Measurements from ENCODE around the gene RGCC.
"Not testable (repeated sequence)": the region's sequence is repeated elsewhere in the genome, so short reads cannot be mapped to it uniquely, and the experiment has no call there.

The RGCC gene

GRCh38 chr13:41492432-41493260 is 35.3 kb downstream of the RGCC start:
- DNase-seq, result no peak

DNA sequence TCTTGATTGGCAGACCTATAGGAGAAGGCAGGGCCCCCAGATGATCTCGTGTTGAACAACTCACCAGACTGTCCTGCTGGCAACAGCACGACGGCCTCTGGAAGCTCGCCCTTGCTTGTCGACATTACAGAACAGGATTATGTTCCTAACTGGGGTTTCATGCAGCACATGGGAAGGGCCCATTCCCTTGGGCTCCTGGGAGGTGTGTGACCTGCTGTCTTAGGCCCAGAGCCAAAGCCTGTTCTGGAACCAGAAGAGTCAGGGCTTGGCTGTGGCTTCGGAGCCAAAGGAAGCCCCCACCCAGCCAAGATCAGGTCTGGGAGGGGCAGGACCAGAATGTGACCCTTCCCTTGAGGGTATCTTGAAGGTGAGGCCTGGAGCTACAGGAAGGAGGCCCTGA is 36.9 kb downstream of the RGCC start:
- no peak for DNase-seq

- no peak for DNase-seq
Measured at GRCh38 chr13:41495044-41495443, 37.7 kb downstream of the RGCC start.

- DNase-seq, result no peak
Measured at GRCh38 chr13:41496420-41497234, 39.3 kb downstream of the RGCC start.

DNA sequence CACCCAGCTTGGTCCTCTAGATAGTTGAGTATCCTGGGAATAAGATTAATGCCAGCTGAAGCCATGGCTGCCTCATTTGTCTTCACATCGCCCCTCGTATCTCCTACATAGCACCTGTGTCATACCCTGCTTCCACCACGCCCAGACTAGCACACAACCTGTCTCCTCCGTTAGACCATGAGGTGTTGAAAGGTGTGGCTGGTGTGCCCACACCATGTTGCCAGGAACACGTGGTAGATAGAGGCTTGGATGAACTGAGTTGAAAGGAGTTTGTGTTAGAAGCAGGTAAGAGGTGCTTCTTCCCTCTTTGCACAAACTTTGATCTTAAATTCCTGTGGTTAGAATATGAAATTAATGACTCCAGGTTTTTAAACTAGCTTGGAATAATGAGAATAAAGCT is 40.1 kb downstream of the RGCC start:
- no peak for DNase-seq

- DNase-seq, result no peak
Measured at GRCh38 chr13:41499452-41499851, 42.1 kb downstream of the RGCC start.

GRCh38 chr13:41500511-41500910 is 43.2 kb downstream of the RGCC start:
- DNase-seq, result no peak

DNA sequence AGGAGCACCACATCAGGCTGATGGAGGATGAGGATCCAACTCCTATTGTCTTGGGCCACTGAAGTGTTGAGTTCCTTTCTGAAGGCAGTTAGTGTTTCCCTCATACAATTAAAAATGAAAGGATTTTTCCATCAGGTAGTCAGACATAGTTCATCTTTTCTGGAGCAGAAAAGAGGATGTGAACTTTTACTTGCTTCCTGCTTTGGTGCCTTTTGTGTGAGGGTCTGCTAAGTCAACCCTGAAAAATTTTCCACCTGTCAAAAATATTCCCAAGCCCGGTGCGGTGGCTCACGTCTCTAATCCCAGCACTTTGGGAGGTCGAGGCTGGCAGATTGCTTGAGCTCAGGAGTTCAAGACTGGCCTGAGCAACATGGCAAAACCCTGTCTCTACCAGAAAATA is 43.9 kb downstream of the RGCC start:
- no peak for DNase-seq

DNA sequence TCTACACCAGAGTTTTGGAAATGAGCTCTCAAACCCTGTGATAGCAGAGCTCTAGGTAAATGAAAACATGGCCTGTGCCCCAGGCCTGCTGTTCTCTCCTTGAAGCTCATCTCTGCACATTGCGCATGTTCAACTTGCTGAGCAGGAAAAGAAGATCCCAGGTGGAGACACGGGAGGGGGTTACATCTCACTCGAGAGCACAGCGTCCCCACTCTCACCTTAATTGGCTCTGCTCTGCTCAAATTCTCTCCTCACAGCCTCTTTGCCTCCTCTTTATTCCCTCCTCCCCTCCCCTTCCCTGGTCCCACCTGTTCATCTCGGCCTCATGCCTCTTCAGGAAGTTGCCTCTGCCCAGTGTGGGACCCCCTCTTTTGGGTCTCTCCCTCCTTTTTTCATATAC is 44.7 kb downstream of the RGCC start:
- no peak for DNase-seq

DNA sequence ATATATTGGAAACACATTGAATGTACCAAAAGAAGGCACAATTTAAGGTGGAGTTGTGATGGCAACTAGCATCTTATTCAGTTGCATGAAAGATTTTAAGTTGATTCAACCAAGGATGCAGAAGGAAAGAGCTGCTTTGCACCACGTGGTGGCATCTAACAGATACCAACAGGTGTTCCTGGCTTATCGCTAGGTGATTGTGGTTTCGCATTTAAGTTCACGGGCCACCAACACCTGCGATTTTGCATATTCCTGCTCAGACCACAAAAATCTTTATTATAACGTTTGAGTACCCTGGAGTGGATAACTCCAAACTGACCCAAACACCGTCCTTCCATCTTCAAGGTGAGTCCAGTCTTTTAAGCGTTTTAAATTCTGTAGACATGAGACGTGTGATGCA is 45.3 kb downstream of the RGCC start:
- DNase-seq, result no peak

DNA sequence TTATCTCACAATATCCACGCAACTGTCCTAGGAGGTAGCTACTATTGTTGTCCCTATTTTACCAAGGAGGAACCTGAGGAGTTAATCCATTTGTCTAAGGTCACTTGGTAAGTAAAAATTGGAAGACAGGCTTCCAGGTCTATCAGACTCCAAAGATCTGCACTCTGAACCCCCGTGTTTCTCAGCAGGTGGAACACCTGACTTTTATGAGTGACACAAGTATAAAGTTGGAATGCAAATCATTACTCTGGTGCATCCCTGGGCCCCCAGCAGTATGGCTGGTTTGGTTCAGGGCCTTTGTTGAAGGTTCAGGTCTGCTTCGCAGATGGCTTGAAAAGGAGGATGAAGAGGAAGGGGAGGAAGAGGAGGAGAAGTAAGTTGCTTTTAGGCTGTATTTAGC is 46.0 kb downstream of the RGCC start:
- no peak for DNase-seq

GRCh38 chr13:41504657-41505056 is 47.3 kb downstream of the RGCC start:
- not testable (repeated sequence) for DNase-seq

DNA sequence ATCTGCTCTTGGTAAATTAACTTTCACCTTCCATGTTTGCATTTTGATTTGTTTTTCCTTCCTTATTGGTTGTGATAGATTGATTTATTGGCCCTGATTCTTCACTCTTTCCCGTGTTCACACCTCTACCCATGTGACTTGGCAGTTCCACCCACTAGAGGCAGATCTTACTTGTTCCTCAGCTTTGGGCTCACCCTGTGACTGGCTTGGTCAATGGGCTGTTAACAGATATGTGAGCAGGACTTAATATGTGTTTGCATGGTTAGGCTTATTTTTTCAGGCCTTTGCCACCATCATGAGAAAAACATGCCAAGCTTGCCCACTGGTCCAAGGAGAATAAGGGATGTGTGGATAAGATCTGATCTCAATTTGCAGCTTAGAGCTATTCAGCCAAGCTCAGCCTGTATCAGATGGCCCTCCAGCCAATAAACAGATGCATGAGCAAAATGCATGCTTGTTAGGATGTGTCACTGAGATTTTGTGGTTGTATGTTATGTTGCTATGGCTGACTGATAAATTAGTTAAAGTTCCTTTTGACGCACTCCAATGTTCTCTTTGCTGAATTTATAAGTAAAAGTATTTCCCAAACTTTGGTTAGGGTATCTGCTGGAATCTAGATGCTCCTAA is 48.0 kb downstream of the RGCC start:
- DNase-seq, result no peak

GRCh38 chr13:41506312-41506711 is 49.0 kb downstream of the RGCC start:
- DNase-seq, result no peak

DNA sequence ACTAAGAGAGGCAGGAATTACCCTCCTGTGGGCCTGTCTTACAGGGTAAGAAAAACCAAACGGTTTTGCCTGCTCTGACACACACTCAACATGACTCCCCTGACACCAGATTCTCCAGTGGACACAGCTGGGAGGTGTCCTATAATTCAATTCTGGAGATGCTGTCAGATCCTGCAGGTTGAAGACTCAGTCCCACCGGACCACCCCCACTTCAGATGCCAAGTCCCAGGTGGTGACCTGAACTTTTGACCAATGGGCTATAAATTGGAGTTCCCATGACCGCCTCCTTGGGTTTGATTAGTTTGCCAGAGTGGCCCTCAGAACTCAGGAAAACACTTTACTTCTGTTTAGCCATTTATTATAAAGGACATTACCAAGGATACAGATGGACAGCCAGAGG is 52.6 kb downstream of the RGCC start:
- DNase-seq, result no peak

DNA sequence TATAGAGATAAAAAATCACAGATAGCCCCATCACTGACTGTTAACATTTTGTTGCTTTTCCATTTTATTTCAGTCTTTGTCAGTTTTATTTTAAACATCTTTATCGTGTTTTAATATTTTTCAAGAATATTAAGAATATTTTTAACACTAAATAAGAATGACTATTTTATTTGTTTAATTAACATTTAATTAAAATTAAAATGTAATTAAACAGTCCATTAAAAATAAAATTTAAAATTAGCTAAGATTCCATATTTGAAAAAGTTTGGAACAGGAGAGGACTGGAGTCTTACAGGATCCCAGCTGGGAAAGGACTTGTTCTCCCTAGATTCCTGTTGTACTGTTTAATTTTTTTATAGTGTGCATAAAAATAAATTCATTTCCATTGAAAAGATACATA is 54.5 kb downstream of the RGCC start:
- no peak for DNase-seq

DNA sequence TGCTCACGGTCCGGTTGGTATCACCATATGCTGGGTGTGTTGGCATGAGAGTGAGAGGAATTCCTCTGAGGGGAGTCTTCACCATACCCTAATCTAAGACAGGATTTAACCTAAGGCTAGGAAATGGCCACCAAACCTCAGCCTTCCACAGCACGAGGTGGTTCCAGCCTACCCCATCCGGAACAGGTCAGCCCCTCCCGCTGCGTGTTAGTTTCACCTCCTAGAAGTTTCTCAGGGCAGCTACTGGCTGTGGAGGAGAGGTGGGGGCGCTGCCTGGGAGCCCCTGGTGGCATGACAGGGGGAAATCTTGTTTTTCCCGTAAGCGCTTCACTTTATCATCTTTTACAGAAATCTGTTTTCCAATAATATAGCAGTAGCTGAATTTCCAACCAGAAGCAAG is 55.1 kb downstream of the RGCC start:
- DNase-seq, result no peak

- DNase-seq, result no peak
Measured at GRCh38 chr13:41513600-41513999, 56.2 kb downstream of the RGCC start.

GRCh38 chr13:41514853-41515395 is 57.6 kb downstream of the RGCC start:
- DNase-seq, result no peak

- DNase-seq, result no peak
Measured at GRCh38 chr13:41515491-41516139, 58.3 kb downstream of the RGCC start.

DNA sequence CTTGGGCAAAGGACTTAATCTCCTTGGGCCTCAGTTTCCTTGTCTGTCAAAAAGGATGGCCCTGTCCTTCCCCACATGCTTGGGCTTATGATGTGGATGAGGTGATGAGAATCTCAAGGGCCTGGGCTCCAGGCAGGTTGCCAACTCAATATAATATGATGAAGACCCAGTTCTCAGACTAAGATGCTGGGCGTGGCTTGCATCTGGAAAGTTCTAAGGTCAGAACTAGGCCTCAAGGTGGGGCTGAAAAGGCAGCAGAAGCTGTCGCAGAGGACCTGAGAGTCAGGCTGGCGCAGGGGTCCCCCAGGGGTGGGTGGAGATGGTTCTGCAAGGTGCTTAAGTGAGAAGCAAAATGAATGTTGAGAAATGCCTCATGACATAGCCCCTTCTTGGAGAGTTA is 58.8 kb downstream of the RGCC start:
- no peak for DNase-seq

- DNase-seq, result no peak
Measured at GRCh38 chr13:41516760-41517159, 59.4 kb downstream of the RGCC start.
